Activated naive CD8-positive, alpha-beta T cell treated with anti-CD3 and anti-CD28 coated beads for 36 hours (primary cell): ENCODE data around the gene TNN. TPM values are rescaled to one million over a fixed set of nuclear protein-coding genes. Genes with fewer than 3 reads are reported as not detected.
"Not testable (repeated sequence)": the region's sequence is repeated elsewhere in the genome, so short reads cannot be mapped to it uniquely, and the experiment has no call there.

Source experiments
- DNase-seq: peaks from one replicate; pipeline ENCODE4 v3.0.0; 2021
- H3K27ac Mint-ChIP-seq: one replicate; pipeline ENCODE4 v1.8.0; 2022; ENCODE audit warnings: mild to moderate bottlenecking, moderate library complexity, mixed read lengths
- H3K27me3 Mint-ChIP-seq: one replicate; pipeline ENCODE4 v1.8.0; 2022; ENCODE audit warnings: mild to moderate bottlenecking, mixed read lengths
- H3K36me3 Mint-ChIP-seq: one replicate; pipeline ENCODE4 v1.8.0; 2021; ENCODE audit warnings: mild to moderate bottlenecking, mixed read lengths
- H3K4me1 Mint-ChIP-seq: one replicate; pipeline ENCODE4 v1.8.0; 2021; ENCODE audit warnings: mixed read lengths
- H3K4me3 Mint-ChIP-seq: one replicate; pipeline ENCODE4 v1.8.0; 2022; ENCODE audit warnings: mild to moderate bottlenecking, moderate library complexity, mixed read lengths
- H3K9me3 Mint-ChIP-seq: one replicate; pipeline ENCODE4 v1.8.0; 2022; ENCODE audit warnings: mixed read lengths
- total RNA-seq, 2 experiments: library from RNA; stranded (reverse); gene quantifications; one replicate each; pipeline ENCODE4 v1.2.3, GENCODE V29; 2021

Gene TNN
- total RNA-seq, 2 experiments from 2014 or later: 0.06 TPM; not detected in 1

DNA sequence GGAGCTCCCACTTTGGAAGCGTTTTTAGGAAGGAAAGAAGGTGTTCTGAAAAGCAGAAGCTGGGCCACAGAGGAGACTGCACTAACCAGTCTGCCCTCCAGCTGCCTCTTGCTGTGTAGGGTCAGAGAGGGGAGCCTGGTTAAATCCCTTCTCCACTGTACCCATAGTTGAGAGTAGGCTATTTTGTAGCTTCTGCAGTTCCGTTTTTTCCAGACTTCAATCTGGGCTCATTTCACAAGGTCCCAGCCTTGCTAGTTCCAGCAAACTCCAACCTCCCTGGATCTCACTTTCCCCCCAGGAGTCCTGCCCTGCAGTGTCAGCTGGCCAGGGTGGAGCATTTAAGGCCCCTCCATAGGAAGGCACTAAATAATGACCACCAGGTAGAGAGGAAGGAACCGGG, 11.0 kb downstream of the TNN start:
- H3K9me3 Mint-ChIP-seq: no peaks in the 10 kb centered on the region
- peaks cover 3% of the 10 kb centered on the region for H3K27me3 Mint-ChIP-seq
- no peak overlapping the region for H3K4me3 Mint-ChIP-seq
- DNase-seq: no peak
- H3K36me3 Mint-ChIP-seq: no peaks in the 10 kb centered on the region
- H3K4me1 Mint-ChIP-seq: no peaks in the 10 kb centered on the region
- no peak overlapping the region for H3K27ac Mint-ChIP-seq

DNA sequence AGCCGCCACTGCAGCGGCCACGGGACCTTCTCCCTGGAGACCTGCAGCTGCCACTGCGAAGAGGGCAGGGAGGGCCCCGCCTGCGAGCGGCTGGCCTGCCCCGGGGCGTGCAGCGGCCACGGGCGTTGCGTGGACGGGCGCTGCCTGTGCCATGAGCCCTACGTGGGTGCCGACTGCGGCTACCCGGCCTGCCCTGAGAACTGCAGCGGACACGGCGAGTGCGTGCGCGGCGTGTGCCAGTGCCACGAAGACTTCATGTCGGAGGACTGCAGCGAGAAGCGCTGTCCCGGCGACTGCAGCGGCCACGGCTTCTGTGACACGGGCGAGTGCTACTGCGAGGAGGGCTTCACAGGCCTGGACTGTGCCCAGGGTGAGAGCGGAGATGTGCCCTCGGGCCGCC, 11.7 kb downstream of the TNN start:
- Mint-ChIP-seq H3K36me3 (no peaks in the 10 kb centered on the region), H3K9me3 (no peaks in the 10 kb centered on the region), H3K4me1 (no peaks in the 10 kb centered on the region), H3K27me3 (peaks cover 3% of the 10 kb centered on the region), H3K27ac (no peak overlapping the region), H3K4me3 (no peak overlapping the region)
- DNase-seq: no peak

DNA sequence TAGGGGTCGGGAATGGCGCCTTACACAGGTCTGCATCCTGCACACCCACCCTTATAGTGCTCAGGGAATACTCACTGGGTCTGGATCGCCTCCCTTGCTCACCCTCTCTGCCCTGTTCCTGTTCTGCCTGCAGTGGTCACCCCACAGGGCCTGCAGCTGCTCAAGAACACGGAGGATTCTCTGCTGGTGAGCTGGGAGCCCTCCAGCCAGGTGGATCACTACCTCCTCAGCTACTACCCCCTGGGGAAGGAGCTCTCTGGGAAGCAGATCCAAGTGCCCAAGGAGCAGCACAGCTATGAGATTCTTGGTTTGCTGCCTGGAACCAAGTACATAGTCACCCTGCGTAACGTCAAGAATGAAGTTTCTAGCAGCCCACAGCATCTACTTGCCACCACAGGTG, 12.4 kb downstream of the TNN start:
- no peak for DNase-seq
- no peak overlapping the region for H3K27ac Mint-ChIP-seq
- no peaks in the 10 kb centered on the region for H3K36me3 Mint-ChIP-seq
- no peaks in the 10 kb centered on the region for H3K4me1 Mint-ChIP-seq
- H3K27me3 Mint-ChIP-seq: peaks cover 3% of the 10 kb centered on the region
- no peak overlapping the region for H3K4me3 Mint-ChIP-seq
- no peaks in the 10 kb centered on the region for H3K9me3 Mint-ChIP-seq

DNA sequence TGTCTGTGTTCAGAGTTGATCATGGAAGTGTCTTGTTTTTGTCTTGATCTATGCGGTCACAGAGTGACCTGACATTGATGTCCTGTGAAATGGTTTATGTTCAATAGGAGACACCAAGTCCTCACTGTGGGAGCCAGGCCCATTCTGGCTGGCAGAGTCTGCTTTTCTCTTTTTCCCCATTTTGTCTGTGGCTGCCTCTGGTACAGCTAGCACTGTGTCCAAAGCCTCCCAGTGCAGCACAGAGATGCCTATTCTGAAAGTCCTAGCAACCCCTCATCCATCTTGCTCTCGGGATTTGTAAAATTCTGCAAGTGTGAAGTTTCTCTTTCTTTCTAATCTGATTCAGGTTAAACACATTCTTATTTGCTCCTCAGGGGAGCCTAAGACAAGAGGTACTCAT, 14.3 kb downstream of the TNN start:
- peaks cover 3% of the 10 kb centered on the region for H3K27me3 Mint-ChIP-seq
- no peak overlapping the region for H3K4me3 Mint-ChIP-seq
- no peaks in the 10 kb centered on the region for H3K9me3 Mint-ChIP-seq

DNA sequence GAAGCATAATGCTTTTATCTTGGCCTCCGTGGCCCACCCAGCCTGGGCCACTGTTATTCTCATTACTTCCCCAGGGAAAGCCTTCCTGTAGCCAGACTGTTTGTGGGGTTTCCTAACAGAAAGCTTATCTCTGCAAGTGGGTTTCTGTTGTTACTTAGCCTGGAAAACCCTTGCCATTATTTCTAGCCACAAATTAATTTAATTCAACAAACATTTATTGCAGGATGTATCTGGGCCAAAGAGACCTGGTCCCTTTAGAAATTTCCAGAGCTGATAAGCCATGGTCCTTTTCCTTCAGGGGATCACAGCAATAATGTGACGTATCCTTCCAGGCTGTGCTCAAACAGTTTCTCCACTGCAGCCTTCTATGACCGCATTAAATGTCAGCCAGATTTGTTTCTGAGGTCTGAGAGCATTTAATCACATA, 20.9 kb downstream of the TNN start:
- DNase-seq: no peak
- no peak overlapping the region for H3K27ac Mint-ChIP-seq
- H3K4me1 Mint-ChIP-seq: no peaks in the 10 kb centered on the region
- no peaks in the 10 kb centered on the region for H3K36me3 Mint-ChIP-seq
- H3K9me3 Mint-ChIP-seq: no peaks in the 10 kb centered on the region
- no peak overlapping the region for H3K4me3 Mint-ChIP-seq
- no peaks in the 10 kb centered on the region for H3K27me3 Mint-ChIP-seq

More for the DNA sequence above, 14.3 kb downstream of the TNN start:
- H3K36me3 Mint-ChIP-seq: no peaks in the 10 kb centered on the region
- DNase-seq: no peak
- H3K4me1 Mint-ChIP-seq: no peaks in the 10 kb centered on the region
- H3K27ac Mint-ChIP-seq: no peak overlapping the region

DNA sequence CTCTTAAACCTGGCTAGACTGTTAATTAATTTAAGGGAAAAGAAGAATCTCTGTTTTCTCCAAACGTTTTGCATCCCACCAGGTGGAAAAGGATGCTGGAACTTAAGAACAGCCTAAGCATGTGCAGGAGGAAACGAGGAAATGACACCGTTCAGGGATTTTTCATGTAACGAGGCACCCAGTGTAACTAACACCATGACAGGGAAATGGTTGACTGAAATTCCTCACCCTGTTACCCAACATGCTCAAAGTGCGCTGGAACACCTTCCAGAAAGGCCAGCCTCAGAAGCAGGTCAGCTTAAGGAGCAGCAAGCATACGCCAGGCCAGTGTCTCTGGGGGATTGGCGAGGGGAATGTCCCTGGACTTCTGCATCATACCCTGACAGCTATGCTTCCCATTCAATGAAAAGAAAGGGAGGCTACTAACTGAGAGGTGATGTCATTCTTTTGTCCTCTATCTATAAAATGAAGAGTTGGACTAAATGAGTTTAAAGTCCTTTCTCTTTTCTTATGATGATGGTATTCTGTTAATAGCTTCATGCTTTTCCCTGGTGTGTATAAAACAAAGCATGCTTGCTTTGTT, 21.6 kb downstream of the TNN start:
- DNase-seq: no peak
- H3K9me3 Mint-ChIP-seq: no peaks in the 10 kb centered on the region
- no peaks in the 10 kb centered on the region for H3K4me1 Mint-ChIP-seq
- no peak overlapping the region for H3K27ac Mint-ChIP-seq
- H3K4me3 Mint-ChIP-seq: no peak overlapping the region
- H3K27me3 Mint-ChIP-seq: no peaks in the 10 kb centered on the region
- no peaks in the 10 kb centered on the region for H3K36me3 Mint-ChIP-seq

DNA sequence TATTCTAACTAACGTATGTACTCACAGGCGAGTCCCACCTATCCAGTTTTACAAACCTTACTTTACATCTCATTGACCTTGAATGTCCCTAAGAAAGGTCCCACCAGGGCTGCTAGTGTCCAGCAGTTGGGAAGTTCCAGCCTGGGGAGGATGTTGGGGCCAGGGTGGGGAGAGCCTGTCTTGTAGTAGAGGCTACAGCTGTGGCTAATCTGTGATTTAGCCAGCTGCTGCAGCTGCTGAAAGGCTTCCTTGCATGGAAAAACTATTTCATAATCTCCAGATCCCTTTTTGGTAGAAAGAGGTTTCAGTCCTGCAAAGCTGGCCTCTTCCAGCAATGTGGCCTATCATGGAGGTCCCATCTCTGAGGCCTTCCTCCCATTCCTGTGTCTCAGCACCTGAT, 23.1 kb downstream of the TNN start:
- no peak overlapping the region for H3K27ac Mint-ChIP-seq
- H3K4me1 Mint-ChIP-seq: no peaks in the 10 kb centered on the region
- no peaks in the 10 kb centered on the region for H3K27me3 Mint-ChIP-seq
- H3K36me3 Mint-ChIP-seq: no peaks in the 10 kb centered on the region
- H3K4me3 Mint-ChIP-seq: no peak overlapping the region
- H3K9me3 Mint-ChIP-seq: no peaks in the 10 kb centered on the region
- no peak for DNase-seq

DNA sequence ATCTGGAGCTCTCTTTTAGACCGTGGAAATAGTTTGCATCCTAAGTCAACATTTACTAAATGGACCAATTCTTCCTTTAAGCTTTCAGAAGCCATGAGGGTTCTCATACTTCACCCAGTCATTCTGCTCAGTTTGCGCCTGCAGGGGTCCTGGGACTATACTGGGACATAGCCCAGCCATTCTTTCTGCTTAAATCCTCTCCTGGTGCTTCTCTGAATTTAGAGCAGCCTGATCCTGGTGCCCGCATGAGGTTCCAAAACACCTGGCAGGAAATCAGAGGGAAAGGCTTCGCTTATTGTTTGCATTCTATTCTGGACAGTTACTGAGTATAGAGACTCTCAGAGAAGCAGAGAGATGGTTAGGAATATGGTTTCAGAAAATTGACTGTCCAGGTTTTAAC, 27.0 kb downstream of the TNN start:
- no peaks in the 10 kb centered on the region for H3K9me3 Mint-ChIP-seq
- no peaks in the 10 kb centered on the region for H3K36me3 Mint-ChIP-seq
- no peak overlapping the region for H3K4me3 Mint-ChIP-seq

DNA sequence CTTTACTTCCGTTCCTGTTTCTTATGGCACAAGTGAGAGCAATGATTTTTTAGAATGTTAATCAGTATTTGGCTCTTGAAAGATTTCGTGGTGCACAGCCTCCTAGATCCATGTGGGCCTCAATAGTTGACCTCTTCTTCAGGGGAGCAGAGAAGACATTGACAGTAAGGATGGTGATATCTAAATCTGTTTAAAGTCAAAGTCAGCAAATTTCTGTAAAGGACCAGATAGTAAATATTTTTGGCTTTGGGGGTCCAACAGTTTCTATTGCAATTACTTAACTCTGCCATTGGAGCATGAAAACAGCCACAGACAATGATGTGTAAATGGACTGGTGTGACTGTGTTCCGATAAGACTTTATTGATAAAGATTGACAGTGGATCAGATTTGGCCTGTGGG, 27.4 kb downstream of the TNN start:
- DNase-seq: no peak
- Mint-ChIP-seq H3K9me3 (no peaks in the 10 kb centered on the region), H3K4me3 (no peak overlapping the region), H3K4me1 (no peaks in the 10 kb centered on the region), H3K36me3 (no peaks in the 10 kb centered on the region), H3K27ac (no peak overlapping the region), H3K27me3 (no peaks in the 10 kb centered on the region)

More for the DNA sequence above, 27.0 kb downstream of the TNN start:
- DNase-seq: no peak
- no peaks in the 10 kb centered on the region for H3K4me1 Mint-ChIP-seq
- no peak overlapping the region for H3K27ac Mint-ChIP-seq
- no peaks in the 10 kb centered on the region for H3K27me3 Mint-ChIP-seq

DNA sequence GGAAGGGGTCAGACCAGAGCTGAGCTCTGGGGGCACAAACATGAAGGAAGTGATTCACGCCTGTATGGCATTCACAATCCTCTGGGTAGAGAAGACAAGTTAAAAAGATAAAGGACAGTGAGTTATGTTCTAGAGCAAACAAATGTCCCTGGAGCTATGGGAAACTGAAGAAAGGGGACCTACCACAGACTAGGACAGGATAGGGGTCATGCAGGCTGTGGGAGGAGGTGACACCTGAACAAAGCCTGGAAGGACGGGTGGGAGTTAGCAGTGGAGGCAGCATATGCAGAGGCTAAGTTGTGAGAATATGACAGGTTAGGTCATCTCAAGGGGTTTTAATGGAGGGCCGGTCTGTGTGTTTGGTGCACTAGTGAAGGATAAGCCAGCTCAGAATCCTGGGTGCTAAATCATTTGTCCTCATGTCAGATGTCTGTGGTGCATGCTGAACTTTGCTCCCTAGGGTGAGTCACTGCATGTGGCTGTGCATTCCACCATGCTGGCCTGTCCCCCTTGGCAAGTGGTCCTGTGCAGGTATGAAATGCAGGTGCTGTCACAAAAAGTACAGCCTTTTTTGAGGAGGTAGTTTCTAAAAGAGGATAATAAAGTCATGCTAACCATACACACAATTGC, 28.5 kb downstream of the TNN start:
- Mint-ChIP-seq H3K27ac (no peak overlapping the region), H3K4me1 (no peaks in the 10 kb centered on the region), H3K9me3 (no peaks in the 10 kb centered on the region), H3K27me3 (no peaks in the 10 kb centered on the region), H3K4me3 (no peak overlapping the region), H3K36me3 (no peaks in the 10 kb centered on the region)
- DNase-seq: no peak

DNA sequence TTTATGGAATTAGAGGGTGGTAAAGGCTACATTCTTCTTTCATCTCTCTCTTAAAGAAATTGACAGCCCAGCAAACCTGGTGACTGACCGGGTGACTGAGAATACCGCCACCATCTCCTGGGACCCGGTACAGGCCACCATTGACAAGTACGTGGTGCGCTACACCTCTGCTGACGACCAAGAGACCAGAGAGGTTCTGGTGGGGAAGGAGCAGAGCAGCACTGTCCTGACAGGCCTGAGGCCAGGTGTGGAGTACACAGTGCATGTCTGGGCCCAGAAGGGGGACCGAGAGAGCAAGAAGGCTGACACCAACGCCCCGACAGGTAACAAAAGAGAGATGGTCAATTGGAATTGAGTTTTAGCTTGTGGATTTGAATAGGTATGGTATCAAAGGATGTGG, 29.7 kb downstream of the TNN start:
- no peak for DNase-seq
- Mint-ChIP-seq H3K27me3 (no peaks in the 10 kb centered on the region), H3K9me3 (no peaks in the 10 kb centered on the region), H3K4me3 (no peak overlapping the region), H3K36me3 (no peaks in the 10 kb centered on the region), H3K4me1 (no peaks in the 10 kb centered on the region), H3K27ac (no peak overlapping the region)

DNA sequence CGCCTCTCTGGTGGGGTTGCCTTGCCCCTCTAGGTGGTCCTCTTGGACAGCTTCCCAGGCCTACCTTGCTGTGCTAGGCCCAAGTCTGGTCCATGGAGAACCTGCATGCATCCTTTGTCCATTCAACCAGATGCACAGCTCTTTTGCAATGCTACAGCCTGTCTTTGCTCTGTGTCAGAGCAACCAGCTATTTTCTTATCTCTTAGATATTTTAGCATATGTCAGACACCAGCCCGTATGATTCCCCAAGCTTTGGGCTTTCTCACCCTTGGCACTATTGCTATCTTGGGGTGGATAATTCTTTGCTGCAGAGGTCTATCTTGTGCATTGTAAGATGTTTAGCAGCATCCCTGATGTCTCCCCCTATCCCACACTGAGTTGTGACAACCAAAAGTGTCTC, 32.3 kb downstream of the TNN start:
- no peaks in the 10 kb centered on the region for H3K4me1 Mint-ChIP-seq
- no peaks in the 10 kb centered on the region for H3K9me3 Mint-ChIP-seq
- H3K27me3 Mint-ChIP-seq: no peaks in the 10 kb centered on the region
- no peak overlapping the region for H3K27ac Mint-ChIP-seq
- no peak for DNase-seq
- no peaks in the 10 kb centered on the region for H3K36me3 Mint-ChIP-seq
- H3K4me3 Mint-ChIP-seq: no peak overlapping the region

DNA sequence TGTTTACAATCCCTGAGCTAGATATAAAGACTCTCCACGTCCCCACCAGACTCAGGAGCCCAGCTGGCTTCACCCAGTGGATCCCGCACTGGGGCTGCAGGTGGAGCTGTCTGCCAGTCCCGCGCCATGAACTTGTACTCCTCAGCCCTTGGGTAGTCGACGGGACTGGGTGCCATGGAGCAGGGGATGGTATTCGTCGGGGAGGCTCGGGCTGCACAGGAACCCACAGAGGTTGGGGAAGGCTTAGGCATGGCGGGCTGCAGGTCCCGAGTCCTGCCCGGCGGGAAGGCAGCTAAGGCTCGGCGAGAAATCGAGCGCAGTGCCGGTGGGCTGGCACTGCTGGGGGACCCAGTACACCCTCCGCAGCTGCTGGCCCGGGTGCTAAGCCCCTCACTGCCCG, 34.5 kb downstream of the TNN start:
- H3K36me3 Mint-ChIP-seq, H3K4me1 Mint-ChIP-seq, H3K27ac Mint-ChIP-seq, H3K27me3 Mint-ChIP-seq, H3K9me3 Mint-ChIP-seq, H3K4me3 Mint-ChIP-seq, DNase-seq: not testable (repeated sequence)

DNA sequence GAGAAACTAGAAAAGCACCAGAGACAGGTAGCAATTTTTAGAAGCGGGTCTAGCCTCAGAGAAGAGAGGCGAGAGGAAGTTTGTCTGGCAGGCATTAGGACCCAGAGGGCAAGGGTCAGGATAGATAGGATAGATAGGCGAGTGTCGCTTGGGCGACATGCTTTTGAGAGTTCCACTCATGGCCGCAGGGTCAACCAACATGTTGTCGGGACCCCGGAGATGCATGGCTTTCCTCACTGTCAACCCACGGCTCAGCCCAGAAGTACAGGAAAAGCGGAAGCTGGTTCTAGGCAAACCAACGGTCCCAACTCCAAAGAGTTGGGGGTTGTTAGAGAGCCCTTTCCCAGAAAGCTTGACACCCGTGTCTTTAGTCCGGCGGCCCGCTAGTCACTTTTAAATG, 38.9 kb downstream of the TNN start:
- H3K4me1 Mint-ChIP-seq, H3K36me3 Mint-ChIP-seq, H3K27me3 Mint-ChIP-seq, H3K9me3 Mint-ChIP-seq, H3K27ac Mint-ChIP-seq, DNase-seq, H3K4me3 Mint-ChIP-seq: not testable (repeated sequence)

DNA sequence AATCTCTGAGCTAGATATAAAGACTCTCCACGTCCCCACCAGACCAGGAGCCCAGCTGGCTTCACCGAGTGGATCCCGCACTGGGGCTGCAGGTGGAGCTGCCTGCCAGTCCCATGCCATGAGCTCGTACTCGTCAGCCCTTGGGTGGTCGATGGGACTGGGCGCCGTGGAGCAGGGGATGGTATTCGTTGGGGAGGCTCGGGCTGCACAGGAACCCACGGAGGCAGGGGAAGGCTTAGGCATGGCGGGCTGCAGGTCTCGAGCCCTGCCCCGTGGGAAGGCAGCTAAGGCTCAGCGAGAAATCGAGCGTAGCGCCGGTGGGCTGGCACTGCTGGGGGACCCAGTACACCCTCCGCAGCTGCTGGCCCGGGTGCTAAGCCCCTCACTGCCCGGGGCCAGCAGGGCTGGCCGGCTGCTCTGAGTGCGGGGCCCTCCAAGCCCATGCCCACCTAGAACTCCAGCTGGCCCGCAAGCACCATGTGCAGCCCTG, 40.7 kb downstream of the TNN start:
- H3K4me1 Mint-ChIP-seq, H3K4me3 Mint-ChIP-seq, H3K9me3 Mint-ChIP-seq, H3K27me3 Mint-ChIP-seq, H3K36me3 Mint-ChIP-seq, H3K27ac Mint-ChIP-seq, DNase-seq: not testable (repeated sequence)

DNA sequence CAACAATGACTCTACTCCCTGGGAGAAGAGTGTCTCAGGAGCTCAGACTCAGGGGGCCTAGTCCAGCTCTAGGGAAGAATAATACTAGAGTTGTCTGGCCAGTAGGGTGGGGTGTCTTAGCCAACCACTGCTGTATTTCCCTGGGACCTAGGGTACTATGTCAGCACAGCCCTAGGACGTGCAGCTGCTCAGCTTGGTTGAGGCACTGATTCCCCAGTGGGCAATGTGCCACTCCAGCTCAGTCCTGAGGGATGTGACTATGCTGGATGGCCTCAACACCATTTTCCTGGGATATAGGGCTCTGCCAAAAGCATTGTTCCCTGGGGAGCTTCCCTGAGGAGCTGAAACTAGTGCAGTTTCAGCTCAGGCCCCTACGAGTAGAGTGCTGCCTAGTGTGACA, 47.4 kb downstream of the TNN start:
- DNase-seq: no peak
- H3K4me1 Mint-ChIP-seq: no peaks in the 10 kb centered on the region
- no peaks in the 10 kb centered on the region for H3K27me3 Mint-ChIP-seq
- H3K9me3 Mint-ChIP-seq: peaks cover 14% of the 10 kb centered on the region
- no peak overlapping the region for H3K27ac Mint-ChIP-seq
- H3K4me3 Mint-ChIP-seq: no peak overlapping the region
- peaks cover 2% of the 10 kb centered on the region for H3K36me3 Mint-ChIP-seq
